Gastroesophageal sphincter (tissue), 4 donors: Measurements from ENCODE around the gene PRDM16. TPM values are rescaled to one million over a fixed set of nuclear protein-coding genes. Genes with fewer than 3 reads are reported as not detected.

Experiments
- ATAC-seq: fragments of 150-250 bp; one replicate; pipeline ENCODE4 v1.9.1; 2016; ENCODE audit warnings: mild to moderate bottlenecking, moderate library complexity
- H3K27ac ChIP-seq, 4 donors: fragments of 200-600 bp; sonication (generic) in 3 of 4; 1 replicate in 3 of 4; 2 replicates in 1 of 4; pipeline ENCODE4 v1.5.1; 2016 to 2019
- H3K27me3 ChIP-seq: fragments of 200-600 bp; sonication (generic); one replicate; pipeline ENCODE4 v1.5.1; 2019
- H3K36me3 ChIP-seq, 2 donors: fragments of 200-600 bp; sonication (generic); one replicate each; pipeline ENCODE4 v1.5.1; 2019; ENCODE audit warnings: control low read depth in 1 of 2
- H3K4me1 ChIP-seq, 3 donors: fragments of 200-600 bp; sonication (generic); 1 replicate in 2 of 3; 2 replicates in 1 of 3; pipeline ENCODE4 v1.5.1; 2016 to 2019; ENCODE audit warnings: control low read depth in 2 of 3
- H3K4me3 ChIP-seq, 2 donors: fragments of 200-600 bp; sonication (generic); one replicate each; pipeline ENCODE4 v1.5.1; 2019; ENCODE audit warnings: mild to moderate bottlenecking in 1 of 2, moderate library complexity in 1 of 2
- H3K9me3 ChIP-seq, 3 donors: fragments of 200-600 bp; sonication (generic); one replicate each; pipeline ENCODE4 v1.5.1; 2017 to 2019; ENCODE audit warnings: control low read depth in 2 of 3
- EP300 ChIP-seq: sonication (generic); formaldehyde crosslinking; IDR thresholded peaks from one replicate; pipeline ENCODE4 v1.6.1; 2017; ENCODE audit warnings: antibody characterized with exemption, mild to moderate bottlenecking
- POLR2A ChIP-seq, 2 donors: fragments of 450-650 bp; IDR thresholded peaks; one replicate each; pipeline ENCODE4 v1.6.1; 2017; ENCODE audit warnings: antibody characterized with exemption in 2 of 2, mild to moderate bottlenecking in 2 of 2, moderate library complexity in 1 of 2
- POLR2AphosphoS5 ChIP-seq: sonication (generic); formaldehyde crosslinking; IDR thresholded peaks from one replicate; pipeline ENCODE4 v1.6.1; 2017; ENCODE audit warnings: antibody characterized with exemption
- WGBS, 2 donors: methylation state at CpG; one replicate each; pipeline ENCODE4 v1.1.5; 2018; ENCODE audit warnings: low coverage in 1 of 2; 5-methylcytosine and 5-hydroxymethylcytosine counted together
- total RNA-seq, 4 donors: library from RNA; depleted of rRNA; stranded (reverse); fragments of >200 nt; gene quantifications; one replicate each; pipeline ENCODE4 v1.1.0, GENCODE V29; 2016
- TF ChIP-seq, protein P1 (sequence below), 4 experiments: fragments of 200-600 bp in 2 of 4; fragments of 450-650 bp in 2 of 4; sonication (generic) in 1 of 4; IDR thresholded peaks; one replicate each; pipeline ENCODE4 v1.5.1; 2017 to 2019; ENCODE audit warnings: antibody characterized with exemption in 4 of 4, mild to moderate bottlenecking in 2 of 4, moderate library complexity in 2 of 4

The PRDM16 gene
- total RNA-seq, 4 donors from 2014 or later: 1.1 to 3.4 (median 1.6) TPM

DNA sequence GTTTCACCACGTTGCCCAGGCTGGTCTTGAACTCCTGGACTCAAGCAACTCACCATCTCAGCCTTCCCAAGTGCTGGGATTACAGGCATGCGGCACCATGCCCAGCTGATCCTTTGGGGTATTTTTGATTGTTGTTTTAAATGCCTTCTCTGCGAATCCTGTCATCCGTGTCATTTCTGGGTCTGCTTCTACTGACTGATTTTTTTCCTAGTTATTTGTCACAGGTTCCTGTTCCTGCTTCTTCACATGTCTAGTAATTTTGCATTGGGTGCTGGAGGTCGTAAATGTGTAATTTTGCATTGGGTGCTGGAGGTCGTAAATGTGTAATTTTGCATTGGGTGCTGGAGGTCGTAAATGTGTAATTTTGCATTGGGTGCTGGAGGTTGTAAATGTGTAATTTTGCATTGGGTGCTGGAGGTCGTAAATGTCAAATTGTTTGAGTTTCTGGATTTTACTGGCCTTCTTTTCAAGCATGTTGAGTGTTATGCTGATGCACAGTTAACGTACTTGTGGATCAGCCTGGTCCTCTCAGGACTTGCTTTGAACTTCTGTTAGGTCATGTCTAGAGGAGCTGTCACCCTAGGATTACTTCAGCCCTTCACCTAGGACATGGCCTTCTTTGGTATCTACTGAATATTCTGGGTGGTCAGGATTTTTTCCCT lies 381.3 kb downstream of the PRDM16 start:
- Histone ChIP-seq H3K27ac (no peak overlapping the region), H3K36me3 (no peaks in the 10 kb centered on the region), H3K9me3 (peaks cover 0 to 26% (median 1%) of the 10 kb centered on the region in 3 donors), H3K27me3 (peaks cover 79% of the 10 kb centered on the region), H3K4me1 (peaks cover 0 to 26% (median 13%) of the 10 kb centered on the region in 3 donors), H3K4me3 (no peak overlapping the region)
- no peak for TF ChIP-seq POLR2A (IDR thresholded peaks at IDR 0.05)
- TF ChIP-seq, protein P1, sequence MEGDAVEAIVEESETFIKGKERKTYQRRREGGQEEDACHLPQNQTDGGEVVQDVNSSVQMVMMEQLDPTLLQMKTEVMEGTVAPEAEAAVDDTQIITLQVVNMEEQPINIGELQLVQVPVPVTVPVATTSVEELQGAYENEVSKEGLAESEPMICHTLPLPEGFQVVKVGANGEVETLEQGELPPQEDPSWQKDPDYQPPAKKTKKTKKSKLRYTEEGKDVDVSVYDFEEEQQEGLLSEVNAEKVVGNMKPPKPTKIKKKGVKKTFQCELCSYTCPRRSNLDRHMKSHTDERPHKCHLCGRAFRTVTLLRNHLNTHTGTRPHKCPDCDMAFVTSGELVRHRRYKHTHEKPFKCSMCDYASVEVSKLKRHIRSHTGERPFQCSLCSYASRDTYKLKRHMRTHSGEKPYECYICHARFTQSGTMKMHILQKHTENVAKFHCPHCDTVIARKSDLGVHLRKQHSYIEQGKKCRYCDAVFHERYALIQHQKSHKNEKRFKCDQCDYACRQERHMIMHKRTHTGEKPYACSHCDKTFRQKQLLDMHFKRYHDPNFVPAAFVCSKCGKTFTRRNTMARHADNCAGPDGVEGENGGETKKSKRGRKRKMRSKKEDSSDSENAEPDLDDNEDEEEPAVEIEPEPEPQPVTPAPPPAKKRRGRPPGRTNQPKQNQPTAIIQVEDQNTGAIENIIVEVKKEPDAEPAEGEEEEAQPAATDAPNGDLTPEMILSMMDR (IDR thresholded peaks at IDR 0.05): no peak
- WGBS, 2 donors: 72 to 87% methylated on average over 8 to 9 of the region's 9 CpGs
- ATAC-seq: no peak

DNA sequence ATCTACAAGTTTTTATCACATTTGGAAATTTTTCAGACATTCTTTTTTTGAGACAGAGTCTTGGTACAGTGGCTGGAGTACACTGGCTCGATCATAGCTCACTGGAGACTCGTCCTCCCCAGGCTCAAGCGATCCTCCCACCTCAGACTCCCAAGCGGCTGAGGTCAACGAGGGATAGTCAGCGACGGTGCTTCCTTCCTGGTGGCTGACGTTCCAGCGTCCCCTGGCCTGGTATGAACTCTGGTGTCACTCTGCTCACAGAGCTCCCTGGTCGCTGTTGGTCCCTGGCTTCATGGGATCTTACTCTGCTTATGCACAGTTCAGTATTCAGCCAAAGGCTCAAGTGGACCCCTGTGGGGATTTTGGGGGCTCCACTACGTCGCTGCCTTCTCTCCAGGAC lies 382.0 kb downstream of the PRDM16 start:
- Histone ChIP-seq H3K9me3 (peaks cover 0 to 19% (median under 1%) of the 10 kb centered on the region in 3 donors), H3K4me1 (peaks cover 0 to 26% (median 13%) of the 10 kb centered on the region in 3 donors), H3K27ac (no peak overlapping the region), H3K36me3 (no peaks in the 10 kb centered on the region), H3K27me3 (peaks cover 80% of the 10 kb centered on the region), H3K4me3 (no peak overlapping the region)
- 50 to 77% methylated on average over 4 to 7 of the region's 12 CpGs for WGBS, 2 donors
- no peak for ATAC-seq
- TF ChIP-seq, protein P1 (IDR thresholded peaks at IDR 0.05): no peak
- TF ChIP-seq EP300 (no peak), POLR2A (IDR thresholded peaks at IDR 0.05) (no peak), POLR2AphosphoS5 (no peak)

GRCh38 chr1:3451994-3452865 lies 383.2 kb downstream of the PRDM16 start:
- H3K4me3 ChIP-seq: no peak overlapping the region
- no peak for TF ChIP-seq POLR2A (IDR thresholded peaks at IDR 0.05)
- TF ChIP-seq, protein P1 (IDR thresholded peaks at IDR 0.05): no peak
- TF ChIP-seq POLR2AphosphoS5: no peak
- no peak for TF ChIP-seq EP300
- no CpG with 5 or more reads among the region's 23 CpGs for WGBS, 2 donors
- peaks cover 0 to 9% (median 0%) of the 10 kb centered on the region in 3 donors for H3K9me3 ChIP-seq
- no peaks in the 10 kb centered on the region for H3K36me3 ChIP-seq
- no peak for ATAC-seq
- peaks cover 90% of the 10 kb centered on the region for H3K27me3 ChIP-seq
- H3K27ac ChIP-seq: no peak overlapping the region
- H3K4me1 ChIP-seq: peaks cover 0 to 26% (median 13%) of the 10 kb centered on the region in 3 donors

GRCh38 chr1:3452866-3453175 lies 383.8 kb downstream of the PRDM16 start:
- peaks cover 0 to 32% (median 13%) of the 10 kb centered on the region in 3 donors for H3K4me1 ChIP-seq
- no peak for ATAC-seq
- no CpG with 5 or more reads among the region's 5 CpGs for WGBS, 2 donors

More at GRCh38 chr1:3452866-3453175, 383.8 kb downstream of the PRDM16 start:
- Histone ChIP-seq H3K27ac (no peak overlapping the region), H3K4me3 (no peak overlapping the region), H3K36me3 (no peaks in the 10 kb centered on the region), H3K9me3 (peaks cover 0 to 3% (median 0%) of the 10 kb centered on the region in 3 donors), H3K27me3 (peaks cover 87% of the 10 kb centered on the region)
- no peak for TF ChIP-seq EP300
- no peak for TF ChIP-seq POLR2AphosphoS5
- TF ChIP-seq POLR2A (IDR thresholded peaks at IDR 0.05): no peak
- TF ChIP-seq, protein P1 (IDR thresholded peaks at IDR 0.05): no peak
